GM19023 (cell line): ENCODE results near the gene PAQR9.

Experiments used
- ATAC-seq: cut with Tn5 transposase; IDR thresholded peaks from one replicate; pipeline ENCODE4 v1.9.1; 2021; ENCODE audit warnings: mild to moderate bottlenecking, moderate library complexity; ENCODE audit not compliant: unreplicated experiment

Gene PAQR9

GRCh38 chr3:142916605-142917004, 46.9 kb downstream of the PAQR9 start:
- no peak for ATAC-seq

DNA sequence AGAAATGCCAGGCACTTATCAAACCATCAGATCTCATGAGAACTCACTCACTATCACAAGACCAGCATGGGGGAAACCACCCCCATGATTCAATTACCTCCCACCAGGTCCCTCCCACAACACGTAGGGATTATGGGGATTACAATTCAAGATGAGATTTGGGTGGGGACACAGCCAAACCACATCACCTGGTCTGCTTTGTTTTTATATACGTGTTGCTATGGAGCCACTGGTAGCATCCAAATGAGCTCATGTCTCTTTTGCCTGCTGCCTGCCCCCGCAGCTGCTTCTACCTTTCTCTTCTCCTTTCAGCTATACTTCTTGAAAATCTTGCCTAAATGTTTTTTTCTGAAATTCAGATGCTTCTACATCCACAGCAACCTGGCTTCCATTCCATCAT, 47.8 kb downstream of the PAQR9 start:
- ATAC-seq = no peak

- ATAC-seq = no peak
These were observed 49.1 kb downstream of the PAQR9 start for GRCh38 chr3:142914286-142914811.

- no peak for ATAC-seq
These were observed 50.0 kb downstream of the PAQR9 start for GRCh38 chr3:142913432-142913831.

DNA sequence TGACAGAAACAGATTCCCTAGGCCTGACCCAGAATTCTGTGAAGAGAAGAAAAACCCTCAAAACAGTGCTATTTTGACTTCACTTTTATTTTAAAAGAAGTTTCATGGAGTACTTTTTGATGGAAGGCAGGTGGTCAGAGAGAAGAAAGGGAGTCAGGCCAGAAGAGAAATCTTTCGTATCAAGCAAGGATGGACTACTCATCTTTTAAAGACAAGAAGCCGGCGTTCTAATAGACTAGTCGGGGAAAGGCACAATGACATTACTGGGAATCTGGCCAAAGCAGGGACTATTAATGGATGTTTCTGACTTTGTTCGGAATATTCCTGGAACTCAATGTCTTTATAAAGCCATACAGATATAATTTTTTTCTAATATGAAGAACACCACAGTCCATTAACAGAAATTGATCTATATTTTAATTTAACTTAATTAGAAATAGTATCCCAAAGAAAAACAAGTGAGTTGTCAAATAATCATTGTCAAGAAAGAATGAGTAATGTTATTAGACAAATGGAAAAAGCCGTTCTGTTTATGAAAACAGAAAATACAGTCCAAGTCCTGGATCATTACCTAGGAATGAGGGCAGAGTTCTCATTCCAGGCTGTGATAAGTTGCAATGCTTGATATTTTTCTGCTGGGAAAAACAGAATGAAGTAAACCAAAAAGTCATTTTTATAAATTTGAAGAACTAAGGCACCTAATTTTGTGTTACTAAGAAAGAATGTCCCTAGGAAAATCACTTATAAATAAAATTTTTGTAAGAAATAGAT, 50.9 kb downstream of the PAQR9 start:
- no peak for ATAC-seq
